ENCODE results near the gene OTUB1. TPM values are rescaled to one million over a fixed set of nuclear protein-coding genes. Genes with fewer than 3 reads are reported as not detected.

Gene OTUB1
- total and polyA plus RNA-seq, 9 of the 15 experiments (the other 6 are each of a cell fraction or from before 2014, with no cell fraction given), result 29.5 to 134 (median 66.1) TPM

DNA sequence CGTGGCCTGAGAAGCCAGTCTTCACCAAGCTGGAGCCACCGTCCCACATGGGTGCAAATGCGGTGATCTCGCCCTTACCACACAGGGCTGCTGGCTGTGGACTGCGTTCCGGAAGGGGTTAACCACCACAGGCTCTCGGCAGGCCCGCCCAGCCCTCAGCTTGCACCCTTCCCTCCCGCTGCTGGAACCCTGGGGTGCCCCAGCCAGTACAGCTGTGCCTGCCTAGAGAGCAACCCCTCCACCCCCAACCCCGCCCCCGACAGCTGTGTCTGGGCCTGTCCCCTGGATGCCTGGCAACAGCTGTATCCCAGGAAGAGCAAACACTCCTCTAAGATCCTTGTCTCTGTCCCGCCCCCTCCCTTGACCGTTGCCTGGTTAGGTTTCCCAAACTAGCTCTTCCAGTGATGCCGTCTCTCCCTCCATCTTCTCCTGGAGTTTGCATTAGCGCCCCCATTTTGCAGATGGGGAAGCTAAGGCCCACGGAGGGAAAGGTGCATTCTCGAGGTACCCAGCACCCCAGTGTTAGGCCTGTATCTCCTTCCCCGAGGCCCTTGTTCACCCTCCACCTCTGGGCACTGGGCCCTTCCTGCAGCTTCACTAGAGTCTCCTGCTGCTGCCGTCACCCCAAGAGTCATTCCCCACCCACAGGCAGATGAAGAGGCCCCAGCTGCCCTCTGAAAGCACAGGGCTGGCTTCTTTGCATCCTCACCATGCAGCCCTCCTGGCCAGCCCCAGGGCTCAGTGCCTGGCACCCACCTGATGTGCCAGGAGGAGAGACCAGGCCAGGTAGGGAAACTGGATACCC is 24.4 kb upstream of the OTUB1 start:
- 56% methylated on average over 17 of the region's 19 CpGs for WGBS (ENCODE audit: insufficient coverage, low coverage, missing lambda C conversion rate)
- H2AFZ ChIP-seq (ENCODE audit: low read depth, low read length), result no peak overlapping the region
- BruUV-seq (replicated peaks), result no TSS peak
- no peaks in the 10 kb centered on the region for H3K9me3 ChIP-seq (replicated peaks; ENCODE audit: control insufficient read depth, insufficient read depth, low read depth, low read length)
- DNase-seq (ENCODE audit: extremely low read depth in 1 of 4, low spot score in 3 of 4), result peak in 3 of 4 experiments; percentile 25 to 80 (median 78)
- H3K9ac ChIP-seq (ENCODE audit: insufficient read depth in 1 of 2, low read depth in 2 of 2, low read length in 2 of 2), result peak overlapping the region in 1 of 2 experiments; percentile 68; a peak in 2 of 4 replicates
- H3K27me3 ChIP-seq (ENCODE audit: control insufficient read depth in 2 of 2, insufficient read depth in 2 of 2, low read length in 2 of 2), result no peaks in the 10 kb centered on the region
- peaks cover 3 to 26% of the 10 kb centered on the region in 2 experiments; a peak in 4 of 5 replicates for H3K4me1 ChIP-seq (replicated peaks in 1 of 2; ENCODE audit: control insufficient read depth in 2 of 2, insufficient read depth in 2 of 2, low read length in 2 of 2)
- intact Hi-C loops (cut with micrococcal nuclease), result no loop called here
- no peak overlapping the region for H3K4me3 ChIP-seq
- TF ChIP-seq NR0B1 (IDR thresholded peaks at IDR 0.05; ENCODE audit: partially characterized antibody) (no peak), HEY1 (CRISPR knock-in tag; IDR thresholded peaks at IDR 0.05; ENCODE audit: borderline replicate concordance) (no peak), ARID4B (CRISPR knock-in tag; IDR thresholded peaks at IDR 0.05) (peak; percentile 48; the same call in 1 of the 2 replicates), KDM1A (IDR thresholded peaks at IDR 0.05) (peak in 1 of 2 experiments; percentile 40; a peak in 1 of 4 replicates), JUN (IDR thresholded peaks at IDR 0.05; ENCODE audit: borderline replicate concordance, low read depth, low read length) (no peak), JUN (CRISPR knock-in tag; IDR thresholded peaks at IDR 0.05; ENCODE audit: borderline replicate concordance) (0 out of 2 replicates have a peak, but pooled peaks have one; percentile 8), RFX1 (IDR thresholded peaks at IDR 0.05) (peak; percentile 33; the same call in 1 of the 2 replicates), BCOR (IDR thresholded peaks at IDR 0.05) (peak; percentile 61), TFAP4 (CRISPR knock-in tag; IDR thresholded peaks at IDR 0.05; ENCODE audit: borderline replicate concordance) (peak; percentile 68), DEAF1 (CRISPR knock-in tag; IDR thresholded peaks at IDR 0.05) (no peak)
- no peaks in the 10 kb centered on the region for H3K79me2 ChIP-seq (ENCODE audit: control insufficient read depth, insufficient read depth, low read length)
- POLR2A ChIA-PET, result interaction anchor here (0.6 to 1.7 kb wide), 9 partner anchors 10 to 245 kb away, joined by 3 to 9 read pairs (median 4); partner anchors contain the start of gene COX8A
- peak; percentile 52 for ATAC-seq
- in situ Hi-C loops (cut with MboI), result no loop called here
- H3K27ac ChIP-seq (ENCODE audit: extremely low read depth, low read depth, low read length), result no peak overlapping the region
- no peak overlapping the region for H3K4me2 ChIP-seq (ENCODE audit: insufficient read depth, low read length)
- H3K9me1 ChIP-seq (ENCODE audit: control insufficient read depth, insufficient read depth, low read length), result peaks cover 6% of the 10 kb centered on the region
- peaks cover 16% of the 10 kb centered on the region; the same call in 2 of the 3 replicates for H3K36me3 ChIP-seq (ENCODE audit: control insufficient read depth, insufficient read depth, low read length)
- CTCF ChIA-PET (ENCODE audit: low intra/inter-chr PET ratio), result no interaction called here
- no peak for FAIRE-seq
- no peaks in the 10 kb centered on the region for H4K20me1 ChIP-seq (replicated peaks; ENCODE audit: control insufficient read depth, insufficient read depth, low read length)

All from K562 (cell line).